IMR-90 (cell line): ENCODE data around the gene PEX5L. TPM values are rescaled to one million over a fixed set of nuclear protein-coding genes. Genes with fewer than 3 reads are reported as not detected.
"Not testable (repeated sequence)": the region's sequence is repeated elsewhere in the genome, so short reads cannot be mapped to it uniquely, and the experiment has no call there.

ENCODE experiments used
- ATAC-seq: fragments of 200-7000 bp; cut with Tn5 transposase; 2 replicates; pipeline ENCODE4 v1.9.1; 2020; ENCODE audit warnings: low read depth, mild to moderate bottlenecking, moderate library complexity
- BruUV-seq: library from RNA; stranded (reverse); fragments of 400-500 nt; replicated peaks from 2 replicates; lab custom pipeline; 2021; lab: Mats Ljungman, UMichigan
- CTCF ChIA-PET: fragments of 300-600 bp; formaldehyde crosslinking; extraction: SDS; loops from one replicate; lab custom pipeline; 2021; ENCODE audit warnings: antibody characterized with exemption; lab: Yijun Ruan, JAX
- POLR2A ChIA-PET: fragments of 300-600 bp; sonication (Branson Sonifier 250); formaldehyde crosslinking; loops from one replicate; lab custom pipeline; 2022; ENCODE audit warnings: antibody characterized with exemption; ENCODE audit not compliant: unreplicated experiment; lab: Charles Lee
- DNase-seq: peaks from one replicate; pipeline ENCODE4 v3.0.0; 2013
- H2AFZ ChIP-seq: replicated peaks from 2 replicates; pipeline ENCODE3; 2013; ENCODE audit warnings: low read length, mild to moderate bottlenecking; ENCODE audit not compliant: poor library complexity
- H2AK5ac ChIP-seq: 2 replicates; pipeline ENCODE4 v1.6.1; 2013; ENCODE audit warnings: low read depth, low read length, inconsistent platforms
- H2AK9ac ChIP-seq: replicated peaks from 2 replicates; pipeline ENCODE3; 2013; ENCODE audit warnings: mild to moderate bottlenecking, low read depth, low read length, moderate library complexity; ENCODE audit not compliant: poor library complexity
- H2BK120ac ChIP-seq: 2 replicates; pipeline ENCODE4 v1.6.1; 2013; ENCODE audit warnings: low read depth, low read length, inconsistent platforms
- H2BK15ac ChIP-seq: 3 replicates; pipeline ENCODE4 v1.6.1; 2013; ENCODE audit warnings: low read depth, low read length, inconsistent platforms
- H2BK20ac ChIP-seq: 2 replicates; pipeline ENCODE4 v1.6.1; 2013; ENCODE audit warnings: low read depth, mild to moderate bottlenecking, inconsistent platforms, low read length, moderate library complexity
- H2BK5ac ChIP-seq: 2 replicates; pipeline ENCODE4 v1.6.1; 2013; ENCODE audit warnings: mild to moderate bottlenecking, low read depth, low read length, inconsistent platforms; ENCODE audit not compliant: poor library complexity, severe bottlenecking
- H3K14ac ChIP-seq: replicated peaks from 2 replicates; pipeline ENCODE4 v1.6.1; 2013; ENCODE audit warnings: low read depth, low read length, inconsistent platforms
- H3K18ac ChIP-seq: 2 replicates; pipeline ENCODE4 v1.6.1; 2013; ENCODE audit warnings: low read depth, low read length, control low read depth
- H3K23ac ChIP-seq: 2 replicates; pipeline ENCODE4 v1.6.1; 2013; ENCODE audit warnings: low read depth, low read length, inconsistent platforms
- H3K27ac ChIP-seq: 2 replicates; pipeline ENCODE4 v1.5.1; 2013; ENCODE audit warnings: mild to moderate bottlenecking, control low read depth, low read length; ENCODE audit not compliant: insufficient read depth
- H3K27me3 ChIP-seq: 2 replicates; pipeline ENCODE4 v1.6.1; 2013; ENCODE audit warnings: low read length; ENCODE audit not compliant: control insufficient read depth, insufficient read depth
- H3K36me3 ChIP-seq: 2 replicates; pipeline ENCODE4 v1.6.1; 2013; ENCODE audit warnings: low read length, mixed read lengths; ENCODE audit not compliant: control insufficient read depth, insufficient read depth
- H3K4ac ChIP-seq: 2 replicates; pipeline ENCODE4 v1.6.1; 2013; ENCODE audit warnings: low read depth, low read length, inconsistent platforms
- H3K4me1 ChIP-seq: 2 replicates; pipeline ENCODE4 v1.6.1; 2013; ENCODE audit warnings: low read length, mixed read lengths; ENCODE audit not compliant: control insufficient read depth, insufficient read depth
- H3K4me2 ChIP-seq: 2 replicates; pipeline ENCODE4 v1.6.1; 2013; ENCODE audit warnings: low read depth, mild to moderate bottlenecking, control low read depth, low read length, moderate library complexity
- H3K4me3 ChIP-seq: 2 replicates; pipeline ENCODE4 v1.5.1; 2013; ENCODE audit warnings: low read depth, mild to moderate bottlenecking, control low read depth, low read length, moderate library complexity; ENCODE audit not compliant: insufficient read depth
- H3K56ac ChIP-seq: 2 replicates; pipeline ENCODE4 v1.6.1; 2013; ENCODE audit warnings: low read length, inconsistent platforms; ENCODE audit not compliant: insufficient read depth; ENCODE audit errors: extremely low read depth
- H3K79me1 ChIP-seq, 2 experiments: 2 replicates each; pipeline ENCODE4 v1.6.1; 2013; ENCODE audit warnings: low read length in 2 of 2, inconsistent platforms in 1 of 2, low read depth in 1 of 2
- H3K9ac ChIP-seq: 2 replicates; pipeline ENCODE4 v1.6.1; 2013; ENCODE audit warnings: low read depth, low read length, control low read depth
- H3K9me1 ChIP-seq: 2 replicates; pipeline ENCODE4 v1.6.1; 2013; ENCODE audit warnings: low read length, inconsistent platforms; ENCODE audit not compliant: insufficient read depth
- H3K9me3 ChIP-seq: 2 replicates; pipeline ENCODE4 v1.6.1; 2013; ENCODE audit warnings: low read length; ENCODE audit not compliant: control insufficient read depth, insufficient read depth
- H4K20me1 ChIP-seq: 2 replicates; pipeline ENCODE4 v1.6.1; 2013; ENCODE audit warnings: low read length, inconsistent platforms; ENCODE audit not compliant: insufficient read depth
- H4K5ac ChIP-seq: 2 replicates; pipeline ENCODE4 v1.6.1; 2013; ENCODE audit warnings: mild to moderate bottlenecking, low read depth, low read length, control low read depth
- H4K8ac ChIP-seq, 2 experiments: 2 replicates each; pipeline ENCODE4 v1.6.1; 2013; ENCODE audit warnings: low read depth in 2 of 2, low read length in 2 of 2, control low read depth in 1 of 2, inconsistent platforms in 1 of 2
- H4K91ac ChIP-seq: 2 replicates; pipeline ENCODE4 v1.6.1; 2013; ENCODE audit warnings: low read depth, low read length, inconsistent platforms; ENCODE audit not compliant: insufficient read depth
- CHD1 ChIP-seq: IDR thresholded peaks from 2 replicates; pipeline ENCODE4 v1.6.1; 2012; ENCODE audit warnings: low read depth, low read length, improper control_type of control experiment
- CTCF ChIP-seq: conservative IDR thresholded peaks from 2 replicates; pipeline ENCODE4 v1.5.1; 2012; ENCODE audit warnings: mild to moderate bottlenecking, low read depth, low read length, improper control_type of control experiment
- WGBS, 2 experiments: methylation state at CpG; one replicate each; pipeline versions ENCODE4 v1.1.5 to v1.1.7; 2013; ENCODE audit warnings: missing lambda C conversion rate in 2 of 2; ENCODE audit not compliant: insufficient read length in 1 of 2; ENCODE audit errors: extremely low coverage in 2 of 2; 5-methylcytosine and 5-hydroxymethylcytosine counted together
- dilution Hi-C: fragments of 300-500 bp; cut with HindIII; formaldehyde crosslinking; loops from one replicate; pipeline ENCODE4 v1.14.3; 2018; ENCODE audit warnings: low sequenced_read_pairs; ENCODE audit not compliant: unreplicated experiment
- in situ Hi-C: fragments of 300-500 bp; cut with MboI; formaldehyde crosslinking; loops from 3 replicates; pipeline ENCODE4 v1.14.3; 2019; ENCODE audit warnings: low sequenced_read_pairs, inconsistent platforms, mixed read lengths
- intact Hi-C: fragments of 100-400 bp; cut with micrococcal nuclease; formaldehyde crosslinking; loops from 2 replicates; pipeline ENCODE4 v1.10.0; 2022
- polyA plus RNA-seq, 3 experiments: library from polyadenylated mRNA; depleted of rRNA; stranded (reverse); fragments of >200 nt; gene quantifications; 2 replicates each; pipeline ENCODE4 v1.2.3, GENCODE V29; 2012; ENCODE audit warnings: low replicate concordance in 1 of 3
- total RNA-seq: library from RNA; depleted of rRNA; stranded (reverse); fragments of >200 nt; gene quantifications from 2 replicates; pipeline ENCODE4 v1.2.3, GENCODE V29; 2012

The PEX5L gene
- total and polyA plus RNA-seq, 2 of the 4 experiments (the other 2 are of a cell fraction): not detected

GRCh38 chr3:180058238-180058637 is 21.5 kb upstream of the PEX5L start:
- POLR2A ChIA-PET: no interaction called here
- Histone ChIP-seq H2AK5ac (no peak overlapping the region), H3K9ac (no peak overlapping the region), H3K9me1 (no peaks in the 10 kb centered on the region), H2BK5ac (no peak overlapping the region), H3K27me3 (no peaks in the 10 kb centered on the region), H2BK15ac (no peak overlapping the region), H3K56ac (no peak overlapping the region), H3K9me3 (no peaks in the 10 kb centered on the region; the same call in 1 of the 2 replicates), H3K14ac (no peak overlapping the region), H3K4me1 (no peaks in the 10 kb centered on the region), H3K4ac (no peak overlapping the region), H3K4me3 (no peak overlapping the region), H2BK120ac (no peak overlapping the region), H3K79me1 (no peaks in the 10 kb centered on the region), H3K18ac (no peak overlapping the region), H2AFZ (no peak overlapping the region), H3K4me2 (no peak overlapping the region), H4K8ac (no peak overlapping the region), H4K20me1 (no peaks in the 10 kb centered on the region), H4K91ac (no peak overlapping the region), H4K5ac (no peak overlapping the region), H3K36me3 (no peaks in the 10 kb centered on the region), H2AK9ac (no peak overlapping the region), H3K27ac (no peak overlapping the region), H2BK20ac (no peak overlapping the region), H3K23ac (no peak overlapping the region)
- no peak for DNase-seq
- dilution Hi-C loops: no loop called here
- in situ Hi-C loops: no loop called here
- CTCF ChIA-PET: no interaction called here
- TF ChIP-seq CHD1 (no peak), CTCF (no peak)
- BruUV-seq: no TSS peak
- ATAC-seq: no peak
- intact Hi-C loops: no loop called here

GRCh38 chr3:180055656-180056055 is 18.9 kb upstream of the PEX5L start:
- H3K18ac ChIP-seq, H4K8ac ChIP-seq, ATAC-seq, H3K79me1 ChIP-seq, intact Hi-C loops, H3K4me3 ChIP-seq, H3K4me2 ChIP-seq, H3K27me3 ChIP-seq, H4K5ac ChIP-seq, H3K9me1 ChIP-seq, H3K27ac ChIP-seq, H3K9me3 ChIP-seq, H2BK20ac ChIP-seq, H3K4me1 ChIP-seq, H3K9ac ChIP-seq, H3K14ac ChIP-seq, in situ Hi-C loops, H4K20me1 ChIP-seq, POLR2A ChIA-PET, H2BK120ac ChIP-seq, H2AK5ac ChIP-seq, BruUV-seq, CTCF ChIA-PET, H4K91ac ChIP-seq, H3K56ac ChIP-seq, H2BK5ac ChIP-seq, H2AFZ ChIP-seq, dilution Hi-C loops, H3K36me3 ChIP-seq, DNase-seq, H2BK15ac ChIP-seq, H2AK9ac ChIP-seq, H3K4ac ChIP-seq, H3K23ac ChIP-seq: not testable (repeated sequence)
- no CpG with 5 or more reads among the region's 3 CpGs for WGBS, 2 experiments
